HepG2 (cell line): ENCODE results near the gene CLIC2. TPM values are rescaled to one million over a fixed set of nuclear protein-coding genes. Genes with fewer than 3 reads are reported as not detected.

Experiments
- ATAC-seq: fragments of 200-7000 bp; cut with Tn5 transposase; 3 replicates; pipeline ENCODE4 v1.9.1; 2020; ENCODE audit warnings: mild to moderate bottlenecking, moderate library complexity
- BruUV-seq: library from RNA; stranded (reverse); fragments of 400-500 nt; replicated peaks from 2 replicates; lab custom pipeline; 2021; lab: Mats Ljungman, UMichigan
- CTCF ChIA-PET: fragments of 300-600 bp; formaldehyde crosslinking; extraction: SDS; loops from one replicate; lab custom pipeline; 2021; ENCODE audit warnings: low total read pairs, inconsistent platforms, low intra/inter-chr PET ratio; lab: Yijun Ruan, JAX
- POLR2A ChIA-PET: fragments of 350-600 bp; sonication (Branson Sonifier 250); formaldehyde crosslinking; loops from one replicate; lab custom pipeline; 2020; ENCODE audit warnings: antibody characterized with exemption, inconsistent platforms; lab: Yijun Ruan, JAX
- DNase-seq: peaks from one replicate; pipeline ENCODE4 v3.0.0-alpha.2; 2015; ENCODE audit warnings: low spot score
- FAIRE-seq: peaks from 3 replicates; lab custom pipeline; 2011; peaks lifted over from hg19 to GRCh38; lab: Jason Lieb, UNC
- H2AFZ ChIP-seq: one replicate; pipeline ENCODE4 v1.6.1; 2011; ENCODE audit warnings: low read length, inconsistent platforms
- H3K27ac ChIP-seq: fragments of 300-600 bp; 3 replicates; pipeline ENCODE4 v1.8.0; 2011; ENCODE audit warnings: mixed run types, mild to moderate bottlenecking, mixed read lengths, low read length, inconsistent platforms; ENCODE audit not compliant: insufficient read depth; ENCODE audit errors: extremely low read length
- H3K27me3 ChIP-seq, 2 experiments: fragments of 200-600 bp in 1 of 2; 2 replicates in 1 of 2; 3 replicates in 1 of 2; pipeline versions ENCODE4 v1.6.0 to v1.8.0; 2011; ENCODE audit warnings: low read length in 2 of 2, mild to moderate bottlenecking in 2 of 2, moderate library complexity in 2 of 2, inconsistent platforms in 1 of 2; ENCODE audit not compliant: insufficient read depth in 2 of 2, control insufficient read depth in 1 of 2
- H3K36me3 ChIP-seq, 2 experiments: fragments of 200-600 bp in 1 of 2; replicated peaks in 1 of 2; 2 replicates in 1 of 2; 3 replicates in 1 of 2; pipeline versions ENCODE4 v1.5.1 to v1.8.0; 2011; ENCODE audit warnings: low read length in 2 of 2, inconsistent platforms in 1 of 2; ENCODE audit not compliant: insufficient read depth in 2 of 2, control insufficient read depth in 1 of 2
- H3K4me1 ChIP-seq: 2 replicates; pipeline ENCODE4 v1.5.1; 2012; ENCODE audit warnings: low read length, inconsistent platforms; ENCODE audit not compliant: insufficient read depth
- H3K4me2 ChIP-seq: 2 replicates; pipeline ENCODE4 v1.6.0; 2011; ENCODE audit warnings: low read depth, low read length, inconsistent platforms
- H3K4me3 ChIP-seq, 3 experiments: fragments of 200-600 bp in 1 of 3; sonication (generic), shearing (Covaris generic) in 1 of 3; replicated peaks in 1 of 3; 2 replicates each; pipeline ENCODE4 v1.5.1; 2011 to 2016; ENCODE audit warnings: low read length in 3 of 3, inconsistent platforms in 2 of 3, low read depth in 2 of 3, mild to moderate bottlenecking in 2 of 3, control low read depth in 1 of 3, mixed read lengths in 1 of 3; ENCODE audit not compliant: insufficient read depth in 1 of 3
- H3K79me2 ChIP-seq: one replicate; pipeline ENCODE4 v1.6.1; 2011; ENCODE audit warnings: low read length, inconsistent platforms; ENCODE audit not compliant: insufficient read depth
- H3K9ac ChIP-seq: 2 replicates; pipeline ENCODE4 v1.6.0; 2011; ENCODE audit warnings: mild to moderate bottlenecking, low read depth, low read length, inconsistent platforms; ENCODE audit not compliant: insufficient read depth
- H3K9me3 ChIP-seq: 2 replicates; pipeline ENCODE4 v1.5.1; 2012; ENCODE audit warnings: mild to moderate bottlenecking, low read length
- H4K20me1 ChIP-seq: 2 replicates; pipeline ENCODE4 v1.6.0; 2011; ENCODE audit warnings: inconsistent platforms, mild to moderate bottlenecking, low read length, moderate library complexity; ENCODE audit not compliant: insufficient read depth
- BORCS8-MEF2B ChIP-seq: sonication (generic); formaldehyde crosslinking; IDR thresholded peaks from 2 replicates; pipeline ENCODE4 v1.8.0; 2022; ENCODE audit warnings: mild to moderate bottlenecking, missing genetic modification reagents
- KDM4B ChIP-seq: sonication (generic); formaldehyde crosslinking; IDR thresholded peaks from 2 replicates; pipeline ENCODE4 v1.4.0; 2020; ENCODE audit warnings: missing genetic modification reagents
- PRPF4 ChIP-seq: fragments of 200-400 bp; formaldehyde crosslinking; IDR thresholded peaks from 2 replicates; pipeline ENCODE4 v1.6.1; 2016; ENCODE audit warnings: low read length, low read depth; ENCODE audit not compliant: poor library complexity, severe bottlenecking
- ZNF260 ChIP-seq: sonication (generic); formaldehyde crosslinking; IDR thresholded peaks from 2 replicates; pipeline ENCODE4 v1.4.0; 2020; ENCODE audit warnings: missing genetic modification reagents, low read depth, mild to moderate bottlenecking, borderline replicate concordance
- WGBS: methylation state at CpG from one replicate; pipeline ENCODE4 v1.1.6; 2017; ENCODE audit warnings: low lambda C conversion rate; 5-methylcytosine and 5-hydroxymethylcytosine counted together
- in situ Hi-C: cut with HindIII; loops from 2 replicates; pipeline ENCODE4 v1.10.0; 2017; ENCODE audit warnings: low pct_unique_long_range_greater_than_20kb; ENCODE audit not compliant: extremely low pct_ligation_motif_present
- intact Hi-C: fragments of 100-400 bp; cut with micrococcal nuclease; formaldehyde crosslinking; loops from one replicate; pipeline ENCODE4 v1.10.0; 2022; ENCODE audit not compliant: unreplicated experiment
- polyA plus RNA-seq, 8 experiments: library from polyadenylated mRNA; depleted of rRNA in 3 of 8; stranded (reverse) in 7 of 8; unstranded in 1 of 8; fragments of >200 nt; fragmentation: Illumina TruSeq in 4 of 8; extraction: Trizol in 4 of 8; gene quantifications; 2 replicates each; pipeline versions ENCODE4 v1.2.1 to v1.2.3, GENCODE V29; 2011 to 2016; ENCODE audit warnings: low read depth in 4 of 8, missing spikeins in 1 of 8, mixed read lengths in 1 of 8; ENCODE audit not compliant: insufficient read depth in 1 of 8
- total RNA-seq, 5 experiments: library from RNA; depleted of rRNA; stranded (reverse); fragments of >200 nt; fragmentation: Illumina TruSeq; extraction: Trizol; gene quantifications; 2 replicates each; pipeline ENCODE4 v1.2.3, GENCODE V29; 2016; ENCODE audit warnings: low read depth in 1 of 5
- TF ChIP-seq, protein P1 (sequence below), 2 experiments: fragments of 450-650 bp in 1 of 2; sonication (generic) in 1 of 2; formaldehyde crosslinking in 1 of 2; IDR thresholded peaks; 2 replicates each; pipeline versions ENCODE4 v1.6.1 to v1.8.0; 2016 to 2022; ENCODE audit warnings: antibody characterized with exemption in 1 of 2, mild to moderate bottlenecking in 1 of 2, missing genetic modification reagents in 1 of 2
- TF ChIP-seq, protein P2 (sequence below): sonication (generic); formaldehyde crosslinking; conservative IDR thresholded peaks from 2 replicates; pipeline ENCODE4 v1.5.0; 2020; ENCODE audit warnings: missing genetic modification reagents
- TF ChIP-seq, protein P3 (sequence below): IDR thresholded peaks from 2 replicates; pipeline ENCODE4 v1.6.1; 2016; ENCODE audit warnings: control low read depth

Gene CLIC2
- total and polyA plus RNA-seq, 2 of the 13 experiments (the other 11 are each of a cell fraction or from before 2014, with no cell fraction given) = 0.24 to 0.25 TPM

DNA sequence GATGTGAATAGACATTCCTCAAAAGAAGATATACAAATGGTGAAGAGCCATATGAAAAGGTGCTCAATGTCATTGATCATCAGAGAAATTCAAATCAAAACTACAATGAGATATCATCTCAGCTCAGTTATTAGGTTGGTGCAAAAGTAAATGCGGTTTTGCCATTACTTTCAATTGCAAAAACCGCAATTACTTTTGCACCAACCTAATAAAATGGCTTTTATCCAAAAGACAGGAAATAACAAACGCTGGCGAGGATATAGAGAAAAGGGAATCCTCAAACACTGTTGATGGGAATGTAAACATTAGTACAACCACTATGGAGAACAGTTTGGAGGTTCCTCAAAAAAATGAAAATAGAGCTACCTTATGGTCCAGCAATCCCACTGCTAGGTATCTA lies 5.1 kb downstream of the CLIC2 start:
- FAIRE-seq (no peak), DNase-seq (no peak), ATAC-seq (no peak)
- intact Hi-C loops (no loop called here), in situ Hi-C loops (no loop called here)
- Histone ChIP-seq H3K27me3 (no peaks in the 10 kb centered on the region), H3K9me3 (no peaks in the 10 kb centered on the region), H3K79me2 (no peaks in the 10 kb centered on the region), H3K9ac (no peak overlapping the region), H3K36me3 (no peaks in the 10 kb centered on the region), H3K27ac (no peak overlapping the region), H3K4me2 (no peak overlapping the region), H3K4me1 (no peaks in the 10 kb centered on the region), H3K4me3 (no peak overlapping the region), H2AFZ (no peak overlapping the region), H4K20me1 (no peaks in the 10 kb centered on the region)
- POLR2A ChIA-PET = no interaction called here
- TF ChIP-seq, protein P1, sequence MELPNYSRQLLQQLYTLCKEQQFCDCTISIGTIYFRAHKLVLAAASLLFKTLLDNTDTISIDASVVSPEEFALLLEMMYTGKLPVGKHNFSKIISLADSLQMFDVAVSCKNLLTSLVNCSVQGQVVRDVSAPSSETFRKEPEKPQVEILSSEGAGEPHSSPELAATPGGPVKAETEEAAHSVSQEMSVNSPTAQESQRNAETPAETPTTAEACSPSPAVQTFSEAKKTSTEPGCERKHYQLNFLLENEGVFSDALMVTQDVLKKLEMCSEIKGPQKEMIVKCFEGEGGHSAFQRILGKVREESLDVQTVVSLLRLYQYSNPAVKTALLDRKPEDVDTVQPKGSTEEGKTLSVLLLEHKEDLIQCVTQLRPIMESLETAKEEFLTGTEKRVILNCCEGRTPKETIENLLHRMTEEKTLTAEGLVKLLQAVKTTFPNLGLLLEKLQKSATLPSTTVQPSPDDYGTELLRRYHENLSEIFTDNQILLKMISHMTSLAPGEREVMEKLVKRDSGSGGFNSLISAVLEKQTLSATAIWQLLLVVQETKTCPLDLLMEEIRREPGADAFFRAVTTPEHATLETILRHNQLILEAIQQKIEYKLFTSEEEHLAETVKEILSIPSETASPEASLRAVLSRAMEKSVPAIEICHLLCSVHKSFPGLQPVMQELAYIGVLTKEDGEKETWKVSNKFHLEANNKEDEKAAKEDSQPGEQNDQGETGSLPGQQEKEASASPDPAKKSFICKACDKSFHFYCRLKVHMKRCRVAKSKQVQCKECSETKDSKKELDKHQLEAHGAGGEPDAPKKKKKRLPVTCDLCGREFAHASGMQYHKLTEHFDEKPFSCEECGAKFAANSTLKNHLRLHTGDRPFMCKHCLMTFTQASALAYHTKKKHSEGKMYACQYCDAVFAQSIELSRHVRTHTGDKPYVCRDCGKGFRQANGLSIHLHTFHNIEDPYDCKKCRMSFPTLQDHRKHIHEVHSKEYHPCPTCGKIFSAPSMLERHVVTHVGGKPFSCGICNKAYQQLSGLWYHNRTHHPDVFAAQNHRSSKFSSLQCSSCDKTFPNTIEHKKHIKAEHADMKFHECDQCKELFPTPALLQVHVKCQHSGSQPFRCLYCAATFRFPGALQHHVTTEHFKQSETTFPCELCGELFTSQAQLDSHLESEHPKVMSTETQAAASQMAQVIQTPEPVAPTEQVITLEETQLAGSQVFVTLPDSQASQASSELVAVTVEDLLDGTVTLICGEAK (IDR thresholded peaks at IDR 0.05) = peak; percentile 79
- TF ChIP-seq, protein P1 (CRISPR knock-in tag; IDR thresholded peaks at IDR 0.05) = no peak
- TF ChIP-seq KDM4B (no peak), PRPF4 (no peak), ZNF260 (no peak), BORCS8-MEF2B (no peak)
- TF ChIP-seq, protein P2, sequence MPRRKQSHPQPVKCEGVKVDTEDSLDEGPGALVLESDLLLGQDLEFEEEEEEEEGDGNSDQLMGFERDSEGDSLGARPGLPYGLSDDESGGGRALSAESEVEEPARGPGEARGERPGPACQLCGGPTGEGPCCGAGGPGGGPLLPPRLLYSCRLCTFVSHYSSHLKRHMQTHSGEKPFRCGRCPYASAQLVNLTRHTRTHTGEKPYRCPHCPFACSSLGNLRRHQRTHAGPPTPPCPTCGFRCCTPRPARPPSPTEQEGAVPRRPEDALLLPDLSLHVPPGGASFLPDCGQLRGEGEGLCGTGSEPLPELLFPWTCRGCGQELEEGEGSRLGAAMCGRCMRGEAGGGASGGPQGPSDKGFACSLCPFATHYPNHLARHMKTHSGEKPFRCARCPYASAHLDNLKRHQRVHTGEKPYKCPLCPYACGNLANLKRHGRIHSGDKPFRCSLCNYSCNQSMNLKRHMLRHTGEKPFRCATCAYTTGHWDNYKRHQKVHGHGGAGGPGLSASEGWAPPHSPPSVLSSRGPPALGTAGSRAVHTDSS (CRISPR knock-in tag) = no peak
- TF ChIP-seq, protein P3, sequence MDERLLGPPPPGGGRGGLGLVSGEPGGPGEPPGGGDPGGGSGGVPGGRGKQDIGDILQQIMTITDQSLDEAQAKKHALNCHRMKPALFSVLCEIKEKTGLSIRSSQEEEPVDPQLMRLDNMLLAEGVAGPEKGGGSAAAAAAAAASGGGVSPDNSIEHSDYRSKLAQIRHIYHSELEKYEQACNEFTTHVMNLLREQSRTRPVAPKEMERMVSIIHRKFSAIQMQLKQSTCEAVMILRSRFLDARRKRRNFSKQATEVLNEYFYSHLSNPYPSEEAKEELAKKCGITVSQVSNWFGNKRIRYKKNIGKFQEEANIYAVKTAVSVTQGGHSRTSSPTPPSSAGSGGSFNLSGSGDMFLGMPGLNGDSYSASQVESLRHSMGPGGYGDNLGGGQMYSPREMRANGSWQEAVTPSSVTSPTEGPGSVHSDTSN (CRISPR knock-in tag) = no peak
- CTCF ChIA-PET = no interaction called here
- no TSS peak for BruUV-seq
- WGBS = 6% methylated on average over 4 of the region's 4 CpGs
